WTC11 (cell line): ENCODE results near the gene AMPD1. TPM values are rescaled to one million over a fixed set of nuclear protein-coding genes. Genes with fewer than 3 reads are reported as not detected.

ENCODE experiments used
- ATF1 ChIP-seq: sonication (generic); formaldehyde crosslinking; IDR thresholded peaks from 2 replicates; pipeline ENCODE4 v1.8.1; 2023; ENCODE audit warnings: mild to moderate bottlenecking, moderate library complexity, missing genetic modification reagents
- CREM ChIP-seq: sonication (generic); formaldehyde crosslinking; IDR thresholded peaks from 2 replicates; pipeline ENCODE4 v1.8.1; 2022; ENCODE audit warnings: mild to moderate bottlenecking, missing genetic modification reagents, moderate library complexity
- EMX1 ChIP-seq: fragments of 250-450 bp; sonication (Bioruptor Pico); IDR thresholded peaks from 2 replicates; pipeline ENCODE4 v1.8.0; 2021; ENCODE audit warnings: mild to moderate bottlenecking
- FOXJ3 ChIP-seq: sonication (generic); formaldehyde crosslinking; IDR thresholded peaks from 2 replicates; pipeline ENCODE4 v1.9.0; 2021; ENCODE audit warnings: missing genetic modification reagents, mild to moderate bottlenecking, borderline replicate concordance
- HMGA2 ChIP-seq: fragments of 250-450 bp; sonication (Bioruptor Pico); IDR thresholded peaks from 2 replicates; pipeline ENCODE4 v1.4.0; 2021; ENCODE audit warnings: mild to moderate bottlenecking, moderate library complexity
- IRF2 ChIP-seq: sonication (generic); formaldehyde crosslinking; IDR thresholded peaks from 2 replicates; pipeline ENCODE4 v1.8.0; 2022; ENCODE audit warnings: low read depth, missing genetic modification reagents, borderline replicate concordance
- JUN ChIP-seq: sonication (generic); formaldehyde crosslinking; IDR thresholded peaks from 2 replicates; pipeline ENCODE4 v1.8.0; 2023; ENCODE audit warnings: mild to moderate bottlenecking, missing genetic modification reagents
- MAX ChIP-seq: sonication (generic); formaldehyde crosslinking; IDR thresholded peaks from 2 replicates; pipeline ENCODE4 v1.8.0; 2022; ENCODE audit warnings: mild to moderate bottlenecking, missing genetic modification reagents
- MYBL2 ChIP-seq: sonication (generic); formaldehyde crosslinking; IDR thresholded peaks from 2 replicates; pipeline ENCODE4 v1.8.1; 2023; ENCODE audit warnings: mild to moderate bottlenecking, moderate library complexity, missing genetic modification reagents
- NFE2L1 ChIP-seq: sonication (generic); formaldehyde crosslinking; IDR thresholded peaks from 2 replicates; pipeline ENCODE4 v1.8.1; 2023; ENCODE audit warnings: missing genetic modification reagents
- NFYB ChIP-seq: sonication (generic); formaldehyde crosslinking; conservative IDR thresholded peaks from 2 replicates; pipeline ENCODE4 v1.8.0; 2022; ENCODE audit warnings: low read depth, missing genetic modification reagents
- NR1H2 ChIP-seq: sonication (generic); formaldehyde crosslinking; IDR thresholded peaks from 2 replicates; pipeline ENCODE4 v1.9.0; 2021; ENCODE audit warnings: mild to moderate bottlenecking, moderate library complexity, missing genetic modification reagents
- PRDM15 ChIP-seq: sonication (generic); formaldehyde crosslinking; IDR thresholded peaks from 2 replicates; pipeline ENCODE4 v1.8.0; 2022; ENCODE audit warnings: missing genetic modification reagents
- SMAD3 ChIP-seq: sonication (generic); formaldehyde crosslinking; IDR thresholded peaks from 2 replicates; pipeline ENCODE4 v1.8.0; 2022; ENCODE audit warnings: missing genetic modification reagents, mild to moderate bottlenecking, borderline replicate concordance
- SMAD4 ChIP-seq: sonication (generic); formaldehyde crosslinking; IDR thresholded peaks from 2 replicates; pipeline ENCODE4 v1.8.0; 2022; ENCODE audit warnings: mild to moderate bottlenecking, missing genetic modification reagents
- TEAD1 ChIP-seq: sonication (generic); formaldehyde crosslinking; IDR thresholded peaks from 2 replicates; pipeline ENCODE4 v1.8.0; 2022; ENCODE audit warnings: mild to moderate bottlenecking, missing genetic modification reagents
- ZMAT4 ChIP-seq: fragments of 250-450 bp; sonication (Bioruptor Pico); IDR thresholded peaks from 2 replicates; pipeline ENCODE4 v1.9.0; 2021; ENCODE audit warnings: mild to moderate bottlenecking
- ZNF396 ChIP-seq: fragments of 250-450 bp; sonication (Bioruptor Pico); IDR thresholded peaks from 2 replicates; pipeline ENCODE4 v1.8.0; 2021; ENCODE audit warnings: mild to moderate bottlenecking, moderate library complexity, borderline replicate concordance
- ZNF512 ChIP-seq: sonication (generic); formaldehyde crosslinking; IDR thresholded peaks from 2 replicates; pipeline ENCODE4 v1.8.1; 2022; ENCODE audit warnings: missing genetic modification reagents, borderline replicate concordance
- total RNA-seq: library from RNA; stranded (reverse); gene quantifications from 3 replicates; pipeline ENCODE4 v1.2.3, GENCODE V29; 2021
- TF ChIP-seq, protein P1 (sequence below): sonication (generic); formaldehyde crosslinking; IDR thresholded peaks from 2 replicates; pipeline ENCODE4 v1.8.1; 2023; ENCODE audit warnings: mild to moderate bottlenecking, moderate library complexity, missing genetic modification reagents
- TF ChIP-seq, protein P2 (sequence below): sonication (generic); formaldehyde crosslinking; IDR thresholded peaks from 2 replicates; pipeline ENCODE4 v1.8.1; 2023; ENCODE audit warnings: mild to moderate bottlenecking, missing genetic modification reagents, moderate library complexity
- TF ChIP-seq, protein P3 (sequence below): fragments of 250-450 bp; sonication (Bioruptor Pico); IDR thresholded peaks from 2 replicates; pipeline ENCODE4 v1.9.0; 2021; ENCODE audit warnings: moderate library complexity, mild to moderate bottlenecking, inconsistent platforms, borderline replicate concordance
- TF ChIP-seq, protein P4 (sequence below): sonication (generic); formaldehyde crosslinking; IDR thresholded peaks from 2 replicates; pipeline ENCODE4 v1.8.1; 2023; ENCODE audit warnings: mild to moderate bottlenecking, missing genetic modification reagents, borderline replicate concordance

AMPD1 gene
- total RNA-seq, 1 experiment from 2014 or later, result not detected

DNA sequence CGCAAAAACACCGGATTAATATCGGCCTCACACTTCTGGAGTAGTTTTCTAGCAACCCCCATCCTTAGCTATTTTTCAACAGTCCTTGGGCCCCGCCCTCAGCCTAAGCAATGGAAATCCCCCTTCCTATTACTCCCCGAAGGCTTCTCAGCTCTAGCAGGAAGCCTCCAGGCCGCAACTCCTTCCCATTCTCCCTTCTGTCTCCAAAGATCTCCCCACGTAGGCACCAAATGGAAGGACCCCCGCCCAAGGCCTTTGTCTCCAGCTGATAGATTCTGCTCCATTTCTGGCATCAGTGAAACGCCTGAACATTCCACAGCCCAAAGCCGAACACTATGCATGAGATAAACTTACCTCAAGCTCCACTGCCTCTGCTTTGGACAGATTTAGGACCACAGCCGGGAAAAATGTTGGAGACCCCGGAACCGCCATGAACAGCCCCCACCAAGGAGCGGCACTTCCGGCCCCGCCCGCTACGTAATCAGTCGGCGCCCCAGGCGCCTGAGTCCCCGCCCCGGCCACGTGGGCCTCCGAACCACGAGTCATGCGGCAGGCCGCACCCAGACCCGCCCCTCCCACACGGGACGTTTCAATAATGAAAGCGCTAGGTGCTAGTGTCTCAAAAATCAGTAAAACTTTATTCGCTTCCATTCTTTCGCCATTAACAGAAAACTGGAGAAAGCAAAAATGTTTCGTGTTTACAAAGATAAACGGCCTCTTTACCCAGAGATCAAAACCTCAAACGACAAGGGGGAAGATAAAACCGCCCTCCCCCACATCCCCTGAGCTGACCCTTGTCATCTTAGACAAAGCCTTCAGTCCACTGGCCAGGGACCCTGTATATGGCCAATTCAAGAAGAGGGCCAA is 21.2 kb upstream of the AMPD1 start, which contains the start of gene NRAS (continued):
- TF ChIP-seq FOXJ3 (CRISPR knock-in tag) (no peak), NFE2L1 (CRISPR knock-in tag) (0 out of 2 replicates have a peak, but pooled peaks have one; percentile 21), ZNF396 (CRISPR knock-in tag) (no peak), JUN (CRISPR knock-in tag) (no peak), SMAD4 (CRISPR knock-in tag) (no peak), SMAD3 (CRISPR knock-in tag) (no peak), ZMAT4 (CRISPR knock-in tag) (0 out of 2 replicates have a peak, but pooled peaks have one; percentile 80), IRF2 (CRISPR knock-in tag) (no peak), ATF1 (CRISPR knock-in tag) (no peak), NFYB (CRISPR knock-in tag) (no peak), TEAD1 (CRISPR knock-in tag) (0 out of 2 replicates have a peak, but pooled peaks have one; percentile 40), EMX1 (CRISPR knock-in tag) (peak; percentile 89; the same call in 1 of the 2 replicates), HMGA2 (CRISPR knock-in tag) (no peak), ZNF512 (no peak), MAX (CRISPR knock-in tag) (peak; percentile 90), PRDM15 (CRISPR knock-in tag) (no peak), MYBL2 (0 out of 2 replicates have a peak, but pooled peaks have one; percentile 47), CREM (CRISPR knock-in tag) (peak; percentile 96), NR1H2 (CRISPR knock-in tag) (no peak)
- TF ChIP-seq, protein P1, sequence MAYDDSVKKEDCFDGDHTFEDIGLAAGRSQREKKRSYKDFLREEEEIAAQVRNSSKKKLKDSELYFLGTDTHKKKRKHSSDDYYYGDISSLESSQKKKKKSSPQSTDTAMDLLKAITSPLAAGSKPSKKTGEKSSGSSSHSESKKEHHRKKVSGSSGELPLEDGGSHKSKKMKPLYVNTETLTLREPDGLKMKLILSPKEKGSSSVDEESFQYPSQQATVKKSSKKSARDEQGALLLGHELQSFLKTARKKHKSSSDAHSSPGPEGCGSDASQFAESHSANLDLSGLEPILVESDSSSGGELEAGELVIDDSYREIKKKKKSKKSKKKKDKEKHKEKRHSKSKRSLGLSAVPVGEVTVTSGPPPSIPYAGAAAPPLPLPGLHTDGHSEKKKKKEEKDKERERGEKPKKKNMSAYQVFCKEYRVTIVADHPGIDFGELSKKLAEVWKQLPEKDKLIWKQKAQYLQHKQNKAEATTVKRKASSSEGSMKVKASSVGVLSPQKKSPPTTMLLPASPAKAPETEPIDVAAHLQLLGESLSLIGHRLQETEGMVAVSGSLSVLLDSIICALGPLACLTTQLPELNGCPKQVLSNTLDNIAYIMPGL (CRISPR knock-in tag), result no peak
- TF ChIP-seq, protein P2, sequence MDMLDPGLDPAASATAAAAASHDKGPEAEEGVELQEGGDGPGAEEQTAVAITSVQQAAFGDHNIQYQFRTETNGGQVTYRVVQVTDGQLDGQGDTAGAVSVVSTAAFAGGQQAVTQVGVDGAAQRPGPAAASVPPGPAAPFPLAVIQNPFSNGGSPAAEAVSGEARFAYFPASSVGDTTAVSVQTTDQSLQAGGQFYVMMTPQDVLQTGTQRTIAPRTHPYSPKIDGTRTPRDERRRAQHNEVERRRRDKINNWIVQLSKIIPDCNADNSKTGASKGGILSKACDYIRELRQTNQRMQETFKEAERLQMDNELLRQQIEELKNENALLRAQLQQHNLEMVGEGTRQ (CRISPR knock-in tag), result peak; percentile 91
- TF ChIP-seq, protein P3, sequence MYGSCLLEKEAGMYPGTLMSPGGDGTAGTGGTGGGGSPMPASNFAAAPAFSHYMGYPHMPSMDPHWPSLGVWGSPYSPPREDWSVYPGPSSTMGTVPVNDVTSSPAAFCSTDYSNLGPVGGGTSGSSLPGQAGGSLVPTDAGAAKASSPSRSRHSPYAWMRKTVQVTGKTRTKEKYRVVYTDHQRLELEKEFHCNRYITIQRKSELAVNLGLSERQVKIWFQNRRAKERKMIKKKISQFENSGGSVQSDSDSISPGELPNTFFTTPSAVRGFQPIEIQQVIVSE (CRISPR knock-in tag), result peak; percentile 14; the same call in 1 of the 2 replicates
- TF ChIP-seq, protein P4, sequence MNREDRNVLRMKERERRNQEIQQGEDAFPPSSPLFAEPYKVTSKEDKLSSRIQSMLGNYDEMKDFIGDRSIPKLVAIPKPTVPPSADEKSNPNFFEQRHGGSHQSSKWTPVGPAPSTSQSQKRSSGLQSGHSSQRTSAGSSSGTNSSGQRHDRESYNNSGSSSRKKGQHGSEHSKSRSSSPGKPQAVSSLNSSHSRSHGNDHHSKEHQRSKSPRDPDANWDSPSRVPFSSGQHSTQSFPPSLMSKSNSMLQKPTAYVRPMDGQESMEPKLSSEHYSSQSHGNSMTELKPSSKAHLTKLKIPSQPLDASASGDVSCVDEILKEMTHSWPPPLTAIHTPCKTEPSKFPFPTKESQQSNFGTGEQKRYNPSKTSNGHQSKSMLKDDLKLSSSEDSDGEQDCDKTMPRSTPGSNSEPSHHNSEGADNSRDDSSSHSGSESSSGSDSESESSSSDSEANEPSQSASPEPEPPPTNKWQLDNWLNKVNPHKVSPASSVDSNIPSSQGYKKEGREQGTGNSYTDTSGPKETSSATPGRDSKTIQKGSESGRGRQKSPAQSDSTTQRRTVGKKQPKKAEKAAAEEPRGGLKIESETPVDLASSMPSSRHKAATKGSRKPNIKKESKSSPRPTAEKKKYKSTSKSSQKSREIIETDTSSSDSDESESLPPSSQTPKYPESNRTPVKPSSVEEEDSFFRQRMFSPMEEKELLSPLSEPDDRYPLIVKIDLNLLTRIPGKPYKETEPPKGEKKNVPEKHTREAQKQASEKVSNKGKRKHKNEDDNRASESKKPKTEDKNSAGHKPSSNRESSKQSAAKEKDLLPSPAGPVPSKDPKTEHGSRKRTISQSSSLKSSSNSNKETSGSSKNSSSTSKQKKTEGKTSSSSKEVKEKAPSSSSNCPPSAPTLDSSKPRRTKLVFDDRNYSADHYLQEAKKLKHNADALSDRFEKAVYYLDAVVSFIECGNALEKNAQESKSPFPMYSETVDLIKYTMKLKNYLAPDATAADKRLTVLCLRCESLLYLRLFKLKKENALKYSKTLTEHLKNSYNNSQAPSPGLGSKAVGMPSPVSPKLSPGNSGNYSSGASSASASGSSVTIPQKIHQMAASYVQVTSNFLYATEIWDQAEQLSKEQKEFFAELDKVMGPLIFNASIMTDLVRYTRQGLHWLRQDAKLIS (CRISPR knock-in tag), result no peak
